ENCODE data around the gene TCP11X1.
"Not testable (repeated sequence)": the region's sequence is repeated elsewhere in the genome, so short reads cannot be mapped to it uniquely, and the experiment has no call there.

TCP11X1 gene

GRCh38 chrX:102214986-102215385, at the start of gene TCP11X1:
TCP11X1 (plus strand) TSS chrX:102215301.
- DNase-seq (ENCODE audit: low spot score); H3K27ac ChIP-seq: not testable (repeated sequence)

GRCh38 chrX:102185967-102186720, 29.0 kb upstream of the TCP11X1 start:
- no peak for TF ChIP-seq CTCF (IDR thresholded peaks at IDR 0.05)
- no peak for DNase-seq (ENCODE audit: low spot score)
- Histone ChIP-seq H3K4me3 (no peak overlapping the region), H3K27ac (no peak overlapping the region)

More at GRCh38 chrX:102214986-102215385, at the start of gene TCP11X1:
- H3K4me3 ChIP-seq, result not testable (repeated sequence)

GRCh38 chrX:102207940-102208339, 7.2 kb upstream of the TCP11X1 start:
- DNase-seq (ENCODE audit: low spot score); H3K4me3 ChIP-seq; H3K27ac ChIP-seq: not testable (repeated sequence)

- H3K4me3 ChIP-seq; H3K27ac ChIP-seq; DNase-seq (ENCODE audit: low spot score): not testable (repeated sequence)
Observed at GRCh38 chrX:102216497-102216896, 1.4 kb downstream of the TCP11X1 start.

GRCh38 chrX:102235678-102236077, 20.6 kb downstream of the TCP11X1 start:
- H3K4me3 ChIP-seq; DNase-seq (ENCODE audit: low spot score); H3K27ac ChIP-seq: not testable (repeated sequence)

GRCh38 chrX:102240265-102240664, 25.2 kb downstream of the TCP11X1 start:
- DNase-seq (ENCODE audit: low spot score); H3K27ac ChIP-seq; H3K4me3 ChIP-seq: not testable (repeated sequence)

- not testable (repeated sequence) for H3K27ac ChIP-seq; DNase-seq (ENCODE audit: low spot score); H3K4me3 ChIP-seq
Observed at GRCh38 chrX:102246893-102247292, 31.8 kb downstream of the TCP11X1 start, which contains the start of gene NXF2. NXF2 (plus strand) TSS chrX:102247167; CDS start chrX:102307079, 59,912 bp downstream.

- H3K4me3 ChIP-seq; H3K27ac ChIP-seq; DNase-seq (ENCODE audit: low spot score): not testable (repeated sequence)
Observed at GRCh38 chrX:102272231-102272630, 57.1 kb downstream of the TCP11X1 start.
